K562 (cell line): ENCODE results near the gene SPDYE6. TPM values are rescaled to one million over a fixed set of nuclear protein-coding genes. Genes with fewer than 3 reads are reported as not detected.

Experiments
- ATAC-seq: fragments of 200-7000 bp; cut with Tn5 transposase; 3 replicates; pipeline ENCODE4 v1.9.1; 2020; ENCODE audit warnings: moderate library complexity
- BruUV-seq: library from RNA; stranded (reverse); fragments of 400-500 nt; replicated peaks from 2 replicates; lab custom pipeline; 2021; lab: Mats Ljungman, UMichigan
- CTCF ChIA-PET: fragments of 300-600 bp; formaldehyde crosslinking; extraction: SDS; loops from one replicate; lab custom pipeline; 2021; ENCODE audit warnings: low intra/inter-chr PET ratio; lab: Yijun Ruan, JAX
- POLR2A ChIA-PET: fragments of 300-600, 350-650 bp; sonication (Branson Sonifier 250); formaldehyde crosslinking; extraction: SDS; loops from one replicate; lab custom pipeline; 2021; ENCODE audit warnings: antibody characterized with exemption, inconsistent platforms; lab: Yijun Ruan, JAX
- DNase-seq, 4 experiments: peaks; one replicate each; pipeline versions ENCODE4 v3.0.0 to v3.0.0-alpha.2; 2011 to 2018; ENCODE audit warnings: low spot score in 3 of 4, mixed read lengths in 3 of 4; ENCODE audit errors: extremely low read depth in 1 of 4
- FAIRE-seq: peaks from 2 replicates; lab custom pipeline; 2011; peaks lifted over from hg19 to GRCh38; lab: Jason Lieb, UNC
- H2AFZ ChIP-seq: 2 replicates; pipeline ENCODE4 v1.6.0; 2011; ENCODE audit warnings: low read depth, low read length, control low read depth, inconsistent platforms
- H3K27ac ChIP-seq: fragments of 200-600 bp; 3 replicates; pipeline ENCODE4 v1.8.0; 2011; ENCODE audit warnings: low read depth, mild to moderate bottlenecking, control low read depth, inconsistent platforms, low read length, moderate library complexity, mixed read lengths; ENCODE audit errors: extremely low read depth
- H3K27me3 ChIP-seq, 2 experiments: fragments of 300-600 bp in 1 of 2; 2 replicates in 1 of 2; 3 replicates in 1 of 2; pipeline versions ENCODE4 v1.6.0 to v1.8.0; 2011; ENCODE audit warnings: inconsistent platforms in 2 of 2, low read length in 2 of 2, mild to moderate bottlenecking in 1 of 2, mixed read lengths in 1 of 2, moderate library complexity in 1 of 2; ENCODE audit not compliant: control insufficient read depth in 2 of 2, insufficient read depth in 2 of 2
- H3K36me3 ChIP-seq: fragments of 300-600 bp; 3 replicates; pipeline ENCODE4 v1.8.0; 2011; ENCODE audit warnings: mild to moderate bottlenecking, low read length, inconsistent platforms; ENCODE audit not compliant: control insufficient read depth, insufficient read depth
- H3K4me1 ChIP-seq, 2 experiments: fragments of 200-600 bp in 1 of 2; replicated peaks in 1 of 2; 2 replicates in 1 of 2; 3 replicates in 1 of 2; pipeline versions ENCODE4 v1.5.1 to v1.8.0; 2011; ENCODE audit warnings: inconsistent platforms in 2 of 2, low read length in 2 of 2, mild to moderate bottlenecking in 1 of 2, mixed read lengths in 1 of 2, moderate library complexity in 1 of 2; ENCODE audit not compliant: control insufficient read depth in 2 of 2, insufficient read depth in 2 of 2
- H3K4me2 ChIP-seq: 2 replicates; pipeline ENCODE4 v1.6.1; 2011; ENCODE audit warnings: low read length, control low read depth, inconsistent platforms, mixed read lengths; ENCODE audit not compliant: insufficient read depth
- H3K4me3 ChIP-seq: fragments of 200-600 bp; sonication (generic), shearing (Covaris generic); 2 replicates; pipeline ENCODE4 v1.5.1; 2016; ENCODE audit warnings: control low read depth, inconsistent platforms
- H3K79me2 ChIP-seq: fragments of 200-600 bp; 3 replicates; pipeline ENCODE4 v1.8.0; 2011; ENCODE audit warnings: low read length, inconsistent platforms; ENCODE audit not compliant: control insufficient read depth, insufficient read depth
- H3K9ac ChIP-seq, 2 experiments: 2 replicates each; pipeline versions ENCODE4 v1.6.0 to v1.6.1; 2011; ENCODE audit warnings: low read depth in 2 of 2, low read length in 2 of 2, control low read depth in 1 of 2, inconsistent platforms in 1 of 2, mild to moderate bottlenecking in 1 of 2, mixed read lengths in 1 of 2; ENCODE audit not compliant: insufficient read depth in 1 of 2
- H3K9me1 ChIP-seq: one replicate; pipeline ENCODE4 v1.6.0; 2011; ENCODE audit warnings: inconsistent platforms, mild to moderate bottlenecking, low read length, moderate library complexity; ENCODE audit not compliant: control insufficient read depth, insufficient read depth
- H3K9me3 ChIP-seq: replicated peaks from 2 replicates; pipeline ENCODE4 v1.5.1; 2011; ENCODE audit warnings: low read depth, low read length, inconsistent platforms; ENCODE audit not compliant: control insufficient read depth, insufficient read depth
- H4K20me1 ChIP-seq: replicated peaks from 2 replicates; pipeline ENCODE4 v1.6.1; 2011; ENCODE audit warnings: low read length, inconsistent platforms, mixed read lengths; ENCODE audit not compliant: control insufficient read depth, insufficient read depth
- BCOR ChIP-seq: fragments of 450-650 bp; IDR thresholded peaks from 2 replicates; pipeline ENCODE4 v1.6.1; 2016
- CBX1 ChIP-seq: sonication (generic); IDR thresholded peaks from 2 replicates; pipeline ENCODE4 v1.6.1; 2016; ENCODE audit warnings: antibody characterized with exemption, low read depth, mild to moderate bottlenecking
- CSDE1 ChIP-seq, 2 experiments: fragments of 450-650 bp; IDR thresholded peaks; 2 replicates each; pipeline ENCODE4 v1.6.1; 2016; ENCODE audit warnings: mild to moderate bottlenecking in 1 of 2
- HSF4 ChIP-seq: fragments of 250-450 bp; sonication (Bioruptor Pico); IDR thresholded peaks from 2 replicates; pipeline ENCODE4 v2.1.2; 2022; ENCODE audit warnings: mild to moderate bottlenecking, moderate library complexity, borderline replicate concordance
- KDM1A ChIP-seq, 2 experiments: fragments of 450-650 bp; IDR thresholded peaks; 2 replicates each; pipeline ENCODE4 v1.6.1; 2016; ENCODE audit warnings: mild to moderate bottlenecking in 2 of 2
- LARP7 ChIP-seq: fragments of 450-650 bp; IDR thresholded peaks from 2 replicates; pipeline ENCODE4 v1.6.1; 2016
- PTBP1 ChIP-seq: fragments of 200-400 bp; formaldehyde crosslinking; IDR thresholded peaks from 2 replicates; pipeline ENCODE4 v1.6.1; 2017; ENCODE audit warnings: low read depth, low read length
- RBM25 ChIP-seq: fragments of 200-400 bp; formaldehyde crosslinking; IDR thresholded peaks from 2 replicates; pipeline ENCODE4 v1.6.1; 2018; ENCODE audit warnings: low read length, low read depth, moderate library complexity; ENCODE audit not compliant: severe bottlenecking
- RCOR1 ChIP-seq, 2 experiments: IDR thresholded peaks; 2 replicates each; pipeline ENCODE4 v1.6.1; 2012; ENCODE audit warnings: low read depth in 2 of 2, low read length in 2 of 2, borderline replicate concordance in 1 of 2, improper control_type of control experiment in 1 of 2
- ZFP36 ChIP-seq: fragments of 150-350 bp; IDR thresholded peaks from 2 replicates; pipeline ENCODE4 v1.6.1; 2018; ENCODE audit warnings: low read length, low read depth; ENCODE audit not compliant: partially characterized antibody
- ZNF41 ChIP-seq: fragments of 250-450 bp; sonication (Bioruptor Pico); conservative IDR thresholded peaks from 2 replicates; pipeline ENCODE4 v1.4.0; 2020; ENCODE audit warnings: mild to moderate bottlenecking
- ZNF76 ChIP-seq: fragments of 250-450 bp; sonication (Bioruptor Pico); IDR thresholded peaks from 2 replicates; pipeline ENCODE4 v1.4.0; 2020; ENCODE audit warnings: mild to moderate bottlenecking, moderate library complexity, borderline replicate concordance
- WGBS: fragments of 100-300 bp; shearing (Covaris generic); methylation state at CpG from one replicate; pipeline ENCODE4 v1.1.6; 2016; ENCODE audit warnings: low coverage, mixed read lengths; ENCODE audit not compliant: insufficient coverage; ENCODE audit errors: missing lambda C conversion rate; 5-methylcytosine and 5-hydroxymethylcytosine counted together
- in situ Hi-C: fragments of 300-500 bp; cut with MboI; formaldehyde crosslinking; loops from 4 replicates; pipeline ENCODE4 v1.15.0; 2018; ENCODE audit warnings: inconsistent platforms, mixed read lengths
- intact Hi-C: fragments of 100-400 bp; cut with micrococcal nuclease; formaldehyde crosslinking; loops from 2 replicates; pipeline ENCODE4 v1.14.2; 2022
- polyA plus RNA-seq, 8 experiments: library from polyadenylated mRNA; depleted of rRNA in 4 of 8; stranded (reverse) in 5 of 8; unstranded in 3 of 8; fragments of >200 nt; fragmentation: Nextera tagmentation in 2 of 8; fragmentation: Illumina TruSeq in 1 of 8; extraction: Ambion mirVana in 2 of 8; extraction: Trizol in 1 of 8; gene quantifications; 2 replicates each; pipeline versions ENCODE4 v1.2.1 to v1.2.3, GENCODE V29; 2011 to 2014; ENCODE audit warnings: inconsistent platforms in 1 of 8, missing spikeins in 1 of 8
- total RNA-seq, 7 experiments: library from RNA; depleted of rRNA in 6 of 7; stranded (reverse); fragments of >200 nt in 6 of 7; fragmentation: Illumina TruSeq in 2 of 7; extraction: Trizol in 2 of 7; gene quantifications; 2 replicates each; pipeline versions ENCODE4 v1.2.1 to v1.2.3, GENCODE V29; 2011 to 2021; ENCODE audit warnings: low replicate concordance in 1 of 7

Gene SPDYE6
- total and polyA plus RNA-seq, 9 of the 15 experiments (the other 6 are each of a cell fraction or from before 2014, with no cell fraction given), result 0.24 to 0.35 TPM; not detected in 7

- Histone ChIP-seq H3K4me1 (peaks cover 0 to 18% of the 10 kb centered on the region in 2 experiments; a peak in 2 of 5 replicates), H3K27ac (no peak overlapping the region), H3K36me3 (no peaks in the 10 kb centered on the region), H3K79me2 (no peaks in the 10 kb centered on the region), H3K9me1 (no peaks in the 10 kb centered on the region), H3K4me2 (no peak overlapping the region), H3K4me3 (no peak overlapping the region), H3K9ac (peak overlapping the region in 1 of 2 experiments; percentile 4; a peak in 1 of 4 replicates), H3K27me3 (peaks cover 26 to 66% of the 10 kb centered on the region in 2 experiments; a peak in 4 of 5 replicates), H4K20me1 (no peaks in the 10 kb centered on the region; the same call in 1 of the 2 replicates), H2AFZ (no peak overlapping the region), H3K9me3 (no peaks in the 10 kb centered on the region)
- WGBS, result 2% methylated on average over 9 of the region's 9 CpGs
- peak; percentile 42 to 70; a peak in 3 of 4 replicates for TF ChIP-seq KDM1A (IDR thresholded peaks at IDR 0.05)
- TF ChIP-seq LARP7, result no peak
- no peak for TF ChIP-seq HSF4
- no peak for TF ChIP-seq CSDE1 (IDR thresholded peaks at IDR 0.05)
- TF ChIP-seq PTBP1, result peak; percentile 84; the same call in 1 of the 2 replicates
- peak; percentile 83 for TF ChIP-seq ZFP36
- TF ChIP-seq BCOR, result peak; percentile 89
- no peak for TF ChIP-seq CBX1
- no peak for TF ChIP-seq ZNF41 (CRISPR knock-in tag)
- TF ChIP-seq ZNF76, result no peak
- TF ChIP-seq RCOR1 (IDR thresholded peaks at IDR 0.05; ENCODE audit: borderline replicate concordance in 1 of 2, low read depth in 2 of 2, low read length in 2 of 2), result 0 out of 4 replicates have a peak, but pooled peaks of 1 of the 2 experiments have one; percentile 28
- TF ChIP-seq RBM25, result peak; percentile 83
- DNase-seq, result no peak
- ChIA-PET CTCF (no interaction called here), POLR2A (interaction anchor here (0.6 to 1.5 kb wide), 2 partner anchors 9 to 712 kb away, joined by 3 to 7 read pairs; no protein-coding TSS in a partner anchor)
- in situ Hi-C loops, result loop anchor here (25.0 kb wide), 1 partner anchor 352 kb away; the partner anchor contains the start of genes POLR2J2 and SPDYE2B
- BruUV-seq, result no TSS peak
- no peak for FAIRE-seq
- intact Hi-C loops, result no loop called here
- ATAC-seq, result no peak
These were observed 45.8 kb downstream of the SPDYE6 start for GRCh38 chr7:102310414-102310815.
